BE2C (cell line): ENCODE results near the gene PARP1. TPM values are rescaled to one million over a fixed set of nuclear protein-coding genes. Genes with fewer than 3 reads are reported as not detected.
A peak's percentile ranks its signal among the peaks of the same experiment; 100 is the strongest.

ENCODE experiments used
- DNase-seq: peaks from one replicate; pipeline ENCODE4 v3.0.0-alpha.2; 2020
- H3K27me3 ChIP-seq: fragments of 250-450 bp; sonication (Bioruptor Pico); 2 replicates; pipeline ENCODE4 v1.5.1; 2020; ENCODE audit warnings: mild to moderate bottlenecking
- H3K36me3 ChIP-seq: fragments of 250-450 bp; sonication (Bioruptor Pico); 2 replicates; pipeline ENCODE4 v1.5.1; 2020; ENCODE audit warnings: mild to moderate bottlenecking
- H3K4me1 ChIP-seq: fragments of 250-450 bp; sonication (Bioruptor Pico); 2 replicates; pipeline ENCODE4 v1.5.1; 2020
- H3K4me3 ChIP-seq: 2 replicates; pipeline ENCODE4 v1.5.1; 2011; ENCODE audit warnings: low read depth, low read length
- H3K9me3 ChIP-seq: fragments of 250-450 bp; sonication (Bioruptor Pico); 2 replicates; pipeline ENCODE4 v1.5.1; 2020
- polyA plus RNA-seq: library from polyadenylated mRNA; unstranded; fragments of >200 nt; gene quantifications from one replicate; pipeline ENCODE4 v1.2.1, GENCODE V29; 2012; ENCODE audit warnings: low read depth, missing spikeins; ENCODE audit not compliant: insufficient read length, insufficient read depth
- TF ChIP-seq, protein P1 (sequence below): IDR thresholded peaks from 2 replicates; pipeline ENCODE4 v1.5.1; 2012; ENCODE audit warnings: mild to moderate bottlenecking, low read depth, low read length

PARP1 gene
- polyA plus RNA-seq, result 193 TPM

- Histone ChIP-seq H3K9me3 (no peaks in the 10 kb centered on the region), H3K27me3 (no peaks in the 10 kb centered on the region), H3K4me3 (peak within 1 kb of the TSS; percentile 87), H3K36me3 (peaks cover 5% of the 10 kb centered on the region), H3K4me1 (peaks cover 7% of the 10 kb centered on the region)
- peak; percentile 91 for DNase-seq
- TF ChIP-seq, protein P1, sequence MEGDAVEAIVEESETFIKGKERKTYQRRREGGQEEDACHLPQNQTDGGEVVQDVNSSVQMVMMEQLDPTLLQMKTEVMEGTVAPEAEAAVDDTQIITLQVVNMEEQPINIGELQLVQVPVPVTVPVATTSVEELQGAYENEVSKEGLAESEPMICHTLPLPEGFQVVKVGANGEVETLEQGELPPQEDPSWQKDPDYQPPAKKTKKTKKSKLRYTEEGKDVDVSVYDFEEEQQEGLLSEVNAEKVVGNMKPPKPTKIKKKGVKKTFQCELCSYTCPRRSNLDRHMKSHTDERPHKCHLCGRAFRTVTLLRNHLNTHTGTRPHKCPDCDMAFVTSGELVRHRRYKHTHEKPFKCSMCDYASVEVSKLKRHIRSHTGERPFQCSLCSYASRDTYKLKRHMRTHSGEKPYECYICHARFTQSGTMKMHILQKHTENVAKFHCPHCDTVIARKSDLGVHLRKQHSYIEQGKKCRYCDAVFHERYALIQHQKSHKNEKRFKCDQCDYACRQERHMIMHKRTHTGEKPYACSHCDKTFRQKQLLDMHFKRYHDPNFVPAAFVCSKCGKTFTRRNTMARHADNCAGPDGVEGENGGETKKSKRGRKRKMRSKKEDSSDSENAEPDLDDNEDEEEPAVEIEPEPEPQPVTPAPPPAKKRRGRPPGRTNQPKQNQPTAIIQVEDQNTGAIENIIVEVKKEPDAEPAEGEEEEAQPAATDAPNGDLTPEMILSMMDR, result peak; percentile 11; the same call in 1 of the 2 replicates
Observed at GRCh38 chr1:226407497-226408284, at the start of gene PARP1. PARP1 (minus strand) TSS chr1:226408093; CDS start chr1:226407929, 164 bp downstream.

DNA sequence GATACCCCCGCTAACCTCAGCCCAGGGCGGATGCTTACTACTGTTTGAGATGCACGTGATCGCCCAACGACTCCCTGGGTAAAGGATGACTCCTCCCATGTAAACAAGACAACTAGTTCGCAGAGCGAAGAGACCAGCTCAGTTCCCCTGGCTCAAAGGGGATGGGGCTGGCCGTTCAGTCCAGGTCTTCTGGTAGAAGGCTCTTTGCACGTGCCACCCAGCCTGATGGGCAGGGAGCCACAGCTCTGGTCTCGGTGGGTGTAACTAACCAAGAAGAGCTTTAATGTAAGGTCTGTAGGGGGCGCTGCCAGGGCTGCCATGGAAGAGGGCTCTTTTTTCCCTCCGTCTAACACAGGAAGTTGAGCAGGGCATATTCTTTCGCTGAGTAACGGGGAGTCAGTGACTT is 49.4 kb upstream of the PARP1 start:
- TF ChIP-seq, protein P1, result no peak; the same call in 1 of the 2 replicates
- Histone ChIP-seq H3K36me3 (no peaks in the 10 kb centered on the region), H3K27me3 (no peaks in the 10 kb centered on the region; the same call in 1 of the 2 replicates), H3K4me3 (no peak overlapping the region), H3K9me3 (no peaks in the 10 kb centered on the region; the same call in 1 of the 2 replicates), H3K4me1 (no peaks in the 10 kb centered on the region)
- DNase-seq, result no peak

GRCh38 chr1:226455843-226456242 is 48.0 kb upstream of the PARP1 start:
- no peaks in the 10 kb centered on the region for H3K36me3 ChIP-seq
- no peak overlapping the region for H3K4me3 ChIP-seq
- no peaks in the 10 kb centered on the region; the same call in 1 of the 2 replicates for H3K27me3 ChIP-seq
- H3K4me1 ChIP-seq, result no peaks in the 10 kb centered on the region
- TF ChIP-seq, protein P1, result no peak
- DNase-seq, result no peak
- no peaks in the 10 kb centered on the region for H3K9me3 ChIP-seq

DNA sequence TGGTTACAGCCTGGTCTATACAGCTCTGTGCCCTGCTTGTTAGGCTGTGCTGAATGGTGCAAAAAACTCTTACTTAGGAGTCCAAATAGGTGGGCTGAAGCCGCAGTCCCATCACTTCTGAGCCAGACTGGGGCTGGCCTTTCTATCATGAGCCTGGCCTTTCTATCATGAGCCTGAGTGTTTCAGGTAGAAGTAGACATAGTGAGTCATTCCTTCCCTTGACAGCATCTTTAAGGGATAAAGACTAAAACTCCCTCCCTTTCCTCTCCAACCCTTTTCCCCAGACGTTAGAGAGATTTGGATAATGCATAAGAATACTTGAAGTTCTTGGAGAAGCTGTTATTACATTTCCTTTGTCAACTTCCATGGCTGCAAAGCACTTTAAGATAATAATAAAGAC is 46.5 kb upstream of the PARP1 start:
- H3K9me3 ChIP-seq, result no peaks in the 10 kb centered on the region
- H3K4me3 ChIP-seq, result no peak overlapping the region
- TF ChIP-seq, protein P1, result no peak
- H3K4me1 ChIP-seq, result no peaks in the 10 kb centered on the region
- H3K27me3 ChIP-seq, result no peaks in the 10 kb centered on the region; the same call in 1 of the 2 replicates
- no peaks in the 10 kb centered on the region for H3K36me3 ChIP-seq
- DNase-seq, result no peak

DNA sequence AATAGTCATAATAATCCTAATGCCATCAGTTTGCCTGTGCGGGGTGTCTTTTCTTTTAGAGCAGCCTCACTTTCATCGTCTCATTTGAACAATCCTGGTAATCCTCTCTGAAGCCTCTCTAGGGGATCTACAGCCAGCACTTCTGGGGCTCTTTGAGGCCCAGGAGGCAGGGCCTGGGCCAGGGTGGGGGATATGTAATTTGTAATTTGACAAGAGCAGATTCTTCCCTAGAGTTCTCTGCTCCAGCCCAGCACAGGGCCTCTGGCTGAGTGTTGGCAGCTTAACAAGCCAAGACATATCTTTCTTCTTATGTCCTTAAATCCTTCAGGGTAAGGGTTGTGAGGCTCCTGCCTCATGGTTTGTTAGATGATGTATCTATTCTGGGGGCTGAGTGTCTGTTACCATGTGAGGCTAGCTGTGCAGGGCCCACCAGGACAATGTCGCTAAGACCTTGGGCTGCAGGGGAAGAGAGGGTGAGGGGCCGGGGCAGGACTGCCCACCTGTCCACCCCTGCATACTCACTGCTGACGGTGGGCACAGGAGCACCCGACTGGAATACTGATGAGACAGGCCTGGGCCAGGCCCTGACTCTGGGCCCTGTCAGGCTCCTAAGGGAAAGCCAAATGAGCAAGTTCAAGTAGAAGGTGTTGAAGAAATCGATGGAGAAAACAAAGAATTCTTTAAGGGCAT is 45.3 kb upstream of the PARP1 start:
- TF ChIP-seq, protein P1, result no peak

More for the DNA sequence above, 45.3 kb upstream of the PARP1 start:
- no peaks in the 10 kb centered on the region; the same call in 1 of the 2 replicates for H3K27me3 ChIP-seq
- H3K9me3 ChIP-seq, result no peaks in the 10 kb centered on the region
- no peaks in the 10 kb centered on the region for H3K36me3 ChIP-seq
- DNase-seq, result no peak
- H3K4me1 ChIP-seq, result no peaks in the 10 kb centered on the region
- no peak overlapping the region for H3K4me3 ChIP-seq
